Peyer's patch (tissue), 4 donors: ENCODE measurements around the gene CD274.
"Not testable (repeated sequence)": the region's sequence is repeated elsewhere in the genome, so short reads cannot be mapped to it uniquely, and the experiment has no call there.

Source experiments
- CTCF ChIP-seq, 6 experiments: fragments of 450-650 bp in 4 of 6; fragments of 200-600 bp in 2 of 6; sonication (generic) in 1 of 6; IDR thresholded peaks; one replicate each; pipeline ENCODE4 v1.5.1; 2017 to 2019; ENCODE audit warnings: antibody characterized with exemption in 6 of 6, mild to moderate bottlenecking in 3 of 6, moderate library complexity in 1 of 6
- POLR2A ChIP-seq, 2 donors: fragments of 450-650 bp; IDR thresholded peaks; one replicate each; pipeline ENCODE4 v1.5.1; 2017; ENCODE audit warnings: antibody characterized with exemption in 2 of 2, mild to moderate bottlenecking in 2 of 2, moderate library complexity in 2 of 2

DNA sequence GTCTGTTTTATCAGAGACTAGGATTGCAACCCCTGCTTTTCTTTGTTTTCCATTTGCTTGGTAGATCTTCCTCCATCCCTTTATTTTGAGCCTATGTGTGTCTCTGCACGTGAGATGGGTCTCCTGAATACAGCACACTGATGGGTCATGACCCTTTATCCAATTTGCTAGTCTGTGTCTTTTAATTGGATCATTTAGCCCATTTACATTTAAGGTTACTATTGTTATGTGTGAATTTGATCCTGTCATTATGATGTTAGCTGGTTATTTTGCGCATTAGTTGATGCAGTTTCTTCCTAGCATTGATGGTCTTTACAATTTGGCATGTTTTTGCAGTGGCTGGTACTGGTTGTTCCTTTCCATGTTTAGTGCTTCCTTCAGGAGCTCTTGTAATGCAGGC, 25.3 kb downstream of the CD274 start:
- not testable (repeated sequence) for TF ChIP-seq CTCF, POLR2A (IDR thresholded peaks at IDR 0.05)
